Liver (tissue), 9 donors: ENCODE results near the gene CDK2AP2. TPM values are rescaled to one million over a fixed set of nuclear protein-coding genes. Genes with fewer than 3 reads are reported as not detected.
"Not testable (repeated sequence)": the region's sequence is repeated elsewhere in the genome, so short reads cannot be mapped to it uniquely, and the experiment has no call there.

Source experiments
- DNase-seq: peaks from one replicate; pipeline ENCODE4 v3.0.0-alpha.2; 2017; ENCODE audit warnings: low spot score
- H3K27ac ChIP-seq, 2 donors: one replicate each; pipeline ENCODE4 v1.7.0; 2013; ENCODE audit warnings: inconsistent platforms in 2 of 2, low read length in 2 of 2, control low read depth in 1 of 2, low read depth in 1 of 2, mild to moderate bottlenecking in 1 of 2
- H3K27me3 ChIP-seq, 4 donors: one replicate each; pipeline versions ENCODE4 v1.6.1 to v1.7.0; 2013; ENCODE audit warnings: low read length in 3 of 4, inconsistent platforms in 1 of 4, mild to moderate bottlenecking in 1 of 4, moderate library complexity in 1 of 4; ENCODE audit not compliant: control insufficient read depth in 4 of 4, insufficient read depth in 4 of 4
- H3K36me3 ChIP-seq, 4 donors: one replicate each; pipeline versions ENCODE4 v1.6.1 to v1.7.0; 2013; ENCODE audit warnings: low read length in 3 of 4, mild to moderate bottlenecking in 3 of 4, low read depth in 1 of 4, moderate library complexity in 1 of 4; ENCODE audit not compliant: control insufficient read depth in 4 of 4, insufficient read depth in 3 of 4
- H3K4me1 ChIP-seq, 4 donors: one replicate each; pipeline versions ENCODE4 v1.6.1 to v1.7.0; 2013; ENCODE audit warnings: low read length in 3 of 4, mild to moderate bottlenecking in 3 of 4, moderate library complexity in 1 of 4; ENCODE audit not compliant: control insufficient read depth in 4 of 4, insufficient read depth in 4 of 4
- H3K4me3 ChIP-seq, 3 donors: one replicate each; pipeline versions ENCODE4 v1.6.1 to v1.7.0; 2013; ENCODE audit warnings: low read length in 3 of 3, control low read depth in 1 of 3, low read depth in 1 of 3, mild to moderate bottlenecking in 1 of 3
- H3K9ac ChIP-seq, 2 donors: one replicate each; pipeline ENCODE4 v1.7.0; 2013; ENCODE audit warnings: low read length in 2 of 2, mild to moderate bottlenecking in 2 of 2, moderate library complexity in 2 of 2, control low read depth in 1 of 2, low read depth in 1 of 2
- H3K9me3 ChIP-seq, 4 donors: one replicate each; pipeline versions ENCODE4 v1.6.1 to v1.7.0; 2013; ENCODE audit warnings: low read length in 3 of 4; ENCODE audit not compliant: control insufficient read depth in 4 of 4
- EGR1 ChIP-seq, 2 donors: IDR thresholded peaks; 2 replicates each; pipeline ENCODE4 v1.6.1; 2016 to 2018; ENCODE audit warnings: antibody characterized with exemption in 2 of 2, low read depth in 2 of 2
- FOXA1 ChIP-seq: IDR thresholded peaks from 2 replicates; pipeline ENCODE4 v1.6.1; 2016; ENCODE audit warnings: antibody characterized with exemption
- GABPA ChIP-seq, 2 donors: IDR thresholded peaks in 1 of 2; conservative IDR thresholded peaks in 1 of 2; 2 replicates each; pipeline ENCODE4 v1.6.1; 2016; ENCODE audit warnings: antibody characterized with exemption in 2 of 2, mild to moderate bottlenecking in 1 of 2, moderate library complexity in 1 of 2
- HNF4A ChIP-seq, 2 donors: conservative IDR thresholded peaks; 2 replicates each; pipeline ENCODE4 v1.6.1; 2016; ENCODE audit warnings: antibody characterized with exemption in 2 of 2, mild to moderate bottlenecking in 2 of 2
- HNF4G ChIP-seq: IDR thresholded peaks from 2 replicates; pipeline ENCODE4 v1.6.1; 2016; ENCODE audit warnings: antibody characterized with exemption
- NR2F2 ChIP-seq: IDR thresholded peaks from 2 replicates; pipeline ENCODE4 v1.6.1; 2016; ENCODE audit warnings: antibody characterized with exemption
- TAF1 ChIP-seq: conservative IDR thresholded peaks from 2 replicates; pipeline ENCODE4 v1.6.1; 2016; ENCODE audit warnings: antibody characterized with exemption, mild to moderate bottlenecking
- YY1 ChIP-seq: IDR thresholded peaks from 2 replicates; pipeline ENCODE4 v1.6.1; 2016; ENCODE audit warnings: antibody characterized with exemption, mild to moderate bottlenecking
- WGBS: extraction: QIAGEN DNeasy Blood & Tissue Kit; methylation state at CpG from one replicate; pipeline ENCODE4 v1.1.7; 2013; 5-methylcytosine and 5-hydroxymethylcytosine counted together
- polyA plus RNA-seq, 2 donors: library from polyadenylated mRNA; stranded (reverse) in 1 of 2; unstranded in 1 of 2; fragments of 200-250 nt in 1 of 2; fragments of >200 nt in 1 of 2; fragmentation: Nextera tagmentation in 1 of 2; extraction: Ambion mirVana in 1 of 2; gene quantifications; one replicate each; pipeline versions ENCODE4 v1.2.1 to v1.2.3, GENCODE V29; 2013 to 2015
- total RNA-seq, 2 donors: library from RNA; depleted of rRNA; stranded (reverse); fragments of >200 nt; gene quantifications; one replicate each; pipeline ENCODE4 v1.2.3, GENCODE V29; 2014
- TF ChIP-seq, protein P1 (sequence below): IDR thresholded peaks from 2 replicates; pipeline ENCODE4 v1.6.1; 2016; ENCODE audit warnings: antibody characterized with exemption
- TF ChIP-seq, protein P2 (sequence below): IDR thresholded peaks from 2 replicates; pipeline ENCODE4 v1.6.1; 2016; ENCODE audit warnings: antibody characterized with exemption, mild to moderate bottlenecking
- TF ChIP-seq, protein P3 (sequence below): IDR thresholded peaks from 2 replicates; pipeline ENCODE4 v1.6.1; 2016; ENCODE audit warnings: antibody characterized with exemption
- TF ChIP-seq, protein P4 (sequence below): fragments of 150-350 bp; IDR thresholded peaks from 2 replicates; pipeline ENCODE4 v1.5.1; 2017; ENCODE audit warnings: improper control_type of control experiment, low read depth, low read length; ENCODE audit not compliant: missing input control
- donor health status: healthy.
- donor health status: healthy.
- donor health status: healthy.
- donor health status: healthy.
- donor health status: healthy.

Gene CDK2AP2
- total and polyA plus RNA-seq, 4 donors = 14.1 to 126 (median 56.6) TPM

DNA sequence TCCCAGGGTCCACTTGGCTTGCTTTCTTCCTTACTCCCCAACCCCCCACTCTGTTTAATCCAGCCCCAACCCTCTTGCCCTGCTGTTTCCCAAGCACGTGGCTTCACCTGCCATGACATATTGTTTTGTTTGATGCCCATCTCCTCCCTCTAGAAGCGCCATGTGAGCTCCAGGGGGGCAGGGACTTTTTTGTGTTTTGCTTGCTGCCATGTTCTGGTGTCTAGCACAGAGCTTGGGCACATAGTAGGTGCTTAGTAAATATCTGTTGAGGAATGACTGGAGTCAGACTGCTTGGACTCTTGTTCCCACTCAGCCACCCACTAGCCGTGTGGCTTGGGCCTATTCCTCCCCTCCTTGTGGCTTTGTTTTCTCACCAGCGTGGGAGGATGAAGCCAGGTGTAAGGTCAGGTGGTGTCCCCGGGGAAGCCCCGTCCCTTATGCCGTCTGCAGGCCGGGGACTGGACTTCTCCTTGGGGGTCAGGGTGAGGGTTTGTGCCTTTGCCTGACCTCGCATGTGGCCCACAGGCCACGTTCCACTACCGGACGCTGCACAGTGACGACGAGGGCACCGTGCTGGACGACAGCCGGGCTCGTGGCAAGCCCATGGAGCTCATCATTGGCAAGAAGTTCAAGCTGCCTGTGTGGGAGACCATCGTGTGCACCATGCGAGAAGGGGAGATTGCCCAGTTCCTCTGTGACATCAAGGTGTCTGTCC, 21.3 kb downstream of the CDK2AP2 start:
- Histone ChIP-seq H3K4me3 (no peak overlapping the region), H3K27ac (no peak overlapping the region), H3K9me3 (no peaks in the 10 kb centered on the region), H3K9ac (no peak overlapping the region), H3K36me3 (peaks cover 6 to 28% (median 12%) of the 10 kb centered on the region in 4 donors), H3K4me1 (peaks cover 10 to 25% (median 15%) of the 10 kb centered on the region in 4 donors), H3K27me3 (no peaks in the 10 kb centered on the region)
- WGBS = 89% methylated on average over 20 of the region's 20 CpGs
- DNase-seq = no peak
- TF ChIP-seq HNF4A (conservative IDR thresholded peaks at IDR 0.05) = no peak
- no peak for TF ChIP-seq HNF4G
- TF ChIP-seq NR2F2 = no peak
- TF ChIP-seq FOXA1 = no peak

GRCh38 chr11:67485873-67486361, 22.0 kb downstream of the CDK2AP2 start:
- H3K27ac ChIP-seq, H3K9me3 ChIP-seq, H3K9ac ChIP-seq, H3K4me3 ChIP-seq, H3K27me3 ChIP-seq, DNase-seq: not testable (repeated sequence)
- H3K4me1 ChIP-seq = peaks cover 10 to 25% (median 15%) of the 10 kb centered on the region in 4 donors
- H3K36me3 ChIP-seq = peaks cover 3 to 22% (median 11%) of the 10 kb centered on the region in 4 donors
- WGBS = 90% methylated on average over 7 of the region's 7 CpGs

GRCh38 chr11:67484847-67485311, 23.1 kb downstream of the CDK2AP2 start:
- H3K9me3 ChIP-seq = no peaks in the 10 kb centered on the region
- peaks cover 10 to 25% (median 15%) of the 10 kb centered on the region in 4 donors for H3K4me1 ChIP-seq
- peaks cover 2 to 12% (median 7%) of the 10 kb centered on the region in 4 donors for H3K36me3 ChIP-seq
- no peak overlapping the region for H3K4me3 ChIP-seq
- H3K27ac ChIP-seq = peak overlapping the region in 1 of 2 donors; percentile 52
- H3K9ac ChIP-seq = no peak overlapping the region
- TF ChIP-seq, protein P1, sequence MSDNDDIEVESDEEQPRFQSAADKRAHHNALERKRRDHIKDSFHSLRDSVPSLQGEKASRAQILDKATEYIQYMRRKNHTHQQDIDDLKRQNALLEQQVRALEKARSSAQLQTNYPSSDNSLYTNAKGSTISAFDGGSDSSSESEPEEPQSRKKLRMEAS = no peak
- TF ChIP-seq, protein P2, sequence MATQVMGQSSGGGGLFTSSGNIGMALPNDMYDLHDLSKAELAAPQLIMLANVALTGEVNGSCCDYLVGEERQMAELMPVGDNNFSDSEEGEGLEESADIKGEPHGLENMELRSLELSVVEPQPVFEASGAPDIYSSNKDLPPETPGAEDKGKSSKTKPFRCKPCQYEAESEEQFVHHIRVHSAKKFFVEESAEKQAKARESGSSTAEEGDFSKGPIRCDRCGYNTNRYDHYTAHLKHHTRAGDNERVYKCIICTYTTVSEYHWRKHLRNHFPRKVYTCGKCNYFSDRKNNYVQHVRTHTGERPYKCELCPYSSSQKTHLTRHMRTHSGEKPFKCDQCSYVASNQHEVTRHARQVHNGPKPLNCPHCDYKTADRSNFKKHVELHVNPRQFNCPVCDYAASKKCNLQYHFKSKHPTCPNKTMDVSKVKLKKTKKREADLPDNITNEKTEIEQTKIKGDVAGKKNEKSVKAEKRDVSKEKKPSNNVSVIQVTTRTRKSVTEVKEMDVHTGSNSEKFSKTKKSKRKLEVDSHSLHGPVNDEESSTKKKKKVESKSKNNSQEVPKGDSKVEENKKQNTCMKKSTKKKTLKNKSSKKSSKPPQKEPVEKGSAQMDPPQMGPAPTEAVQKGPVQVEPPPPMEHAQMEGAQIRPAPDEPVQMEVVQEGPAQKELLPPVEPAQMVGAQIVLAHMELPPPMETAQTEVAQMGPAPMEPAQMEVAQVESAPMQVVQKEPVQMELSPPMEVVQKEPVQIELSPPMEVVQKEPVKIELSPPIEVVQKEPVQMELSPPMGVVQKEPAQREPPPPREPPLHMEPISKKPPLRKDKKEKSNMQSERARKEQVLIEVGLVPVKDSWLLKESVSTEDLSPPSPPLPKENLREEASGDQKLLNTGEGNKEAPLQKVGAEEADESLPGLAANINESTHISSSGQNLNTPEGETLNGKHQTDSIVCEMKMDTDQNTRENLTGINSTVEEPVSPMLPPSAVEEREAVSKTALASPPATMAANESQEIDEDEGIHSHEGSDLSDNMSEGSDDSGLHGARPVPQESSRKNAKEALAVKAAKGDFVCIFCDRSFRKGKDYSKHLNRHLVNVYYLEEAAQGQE = no peak
- TF ChIP-seq, protein P3, sequence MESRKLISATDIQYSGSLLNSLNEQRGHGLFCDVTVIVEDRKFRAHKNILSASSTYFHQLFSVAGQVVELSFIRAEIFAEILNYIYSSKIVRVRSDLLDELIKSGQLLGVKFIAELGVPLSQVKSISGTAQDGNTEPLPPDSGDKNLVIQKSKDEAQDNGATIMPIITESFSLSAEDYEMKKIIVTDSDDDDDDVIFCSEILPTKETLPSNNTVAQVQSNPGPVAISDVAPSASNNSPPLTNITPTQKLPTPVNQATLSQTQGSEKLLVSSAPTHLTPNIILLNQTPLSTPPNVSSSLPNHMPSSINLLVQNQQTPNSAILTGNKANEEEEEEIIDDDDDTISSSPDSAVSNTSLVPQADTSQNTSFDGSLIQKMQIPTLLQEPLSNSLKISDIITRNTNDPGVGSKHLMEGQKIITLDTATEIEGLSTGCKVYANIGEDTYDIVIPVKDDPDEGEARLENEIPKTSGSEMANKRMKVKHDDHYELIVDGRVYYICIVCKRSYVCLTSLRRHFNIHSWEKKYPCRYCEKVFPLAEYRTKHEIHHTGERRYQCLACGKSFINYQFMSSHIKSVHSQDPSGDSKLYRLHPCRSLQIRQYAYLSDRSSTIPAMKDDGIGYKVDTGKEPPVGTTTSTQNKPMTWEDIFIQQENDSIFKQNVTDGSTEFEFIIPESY = no peak
- TF ChIP-seq FOXA1 = no peak
- no peak for TF ChIP-seq EGR1 (IDR thresholded peaks at IDR 0.05; ENCODE audit: low read depth in 2 of 2)
- no peak for TF ChIP-seq YY1
- no peak for TF ChIP-seq GABPA (IDR thresholded peaks at IDR 0.05 in 1 of 2, conservative IDR thresholded peaks at IDR 0.05 in 1 of 2)
- no peak for TF ChIP-seq HNF4G
- TF ChIP-seq TAF1 = no peak
- TF ChIP-seq, protein P4, sequence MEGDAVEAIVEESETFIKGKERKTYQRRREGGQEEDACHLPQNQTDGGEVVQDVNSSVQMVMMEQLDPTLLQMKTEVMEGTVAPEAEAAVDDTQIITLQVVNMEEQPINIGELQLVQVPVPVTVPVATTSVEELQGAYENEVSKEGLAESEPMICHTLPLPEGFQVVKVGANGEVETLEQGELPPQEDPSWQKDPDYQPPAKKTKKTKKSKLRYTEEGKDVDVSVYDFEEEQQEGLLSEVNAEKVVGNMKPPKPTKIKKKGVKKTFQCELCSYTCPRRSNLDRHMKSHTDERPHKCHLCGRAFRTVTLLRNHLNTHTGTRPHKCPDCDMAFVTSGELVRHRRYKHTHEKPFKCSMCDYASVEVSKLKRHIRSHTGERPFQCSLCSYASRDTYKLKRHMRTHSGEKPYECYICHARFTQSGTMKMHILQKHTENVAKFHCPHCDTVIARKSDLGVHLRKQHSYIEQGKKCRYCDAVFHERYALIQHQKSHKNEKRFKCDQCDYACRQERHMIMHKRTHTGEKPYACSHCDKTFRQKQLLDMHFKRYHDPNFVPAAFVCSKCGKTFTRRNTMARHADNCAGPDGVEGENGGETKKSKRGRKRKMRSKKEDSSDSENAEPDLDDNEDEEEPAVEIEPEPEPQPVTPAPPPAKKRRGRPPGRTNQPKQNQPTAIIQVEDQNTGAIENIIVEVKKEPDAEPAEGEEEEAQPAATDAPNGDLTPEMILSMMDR = no peak
- no peaks in the 10 kb centered on the region for H3K27me3 ChIP-seq
- no peak for DNase-seq
- 75% methylated on average over 11 of the region's 11 CpGs for WGBS
